Osteoblast (primary cell): ENCODE results near the gene KPNA4. TPM values are rescaled to one million over a fixed set of nuclear protein-coding genes. Genes with fewer than 3 reads are reported as not detected.

Source experiments
- DNase-seq: peaks from one replicate; pipeline ENCODE4 v3.0.0; 2011; ENCODE audit warnings: low spot score, mixed read lengths; ENCODE audit not compliant: insufficient read length; ENCODE audit errors: missing footprints
- H2AFZ ChIP-seq: 2 replicates; pipeline ENCODE4 v1.6.0; 2011; ENCODE audit warnings: mild to moderate bottlenecking, low read length
- H3K27ac ChIP-seq: 2 replicates; pipeline ENCODE4 v1.5.1; 2011; ENCODE audit warnings: mild to moderate bottlenecking, low read depth, low read length, moderate library complexity
- H3K27me3 ChIP-seq: 2 replicates; pipeline ENCODE4 v1.6.0; 2012; ENCODE audit warnings: mild to moderate bottlenecking, control low read depth, inconsistent platforms, low read length, moderate library complexity; ENCODE audit not compliant: insufficient read depth
- H3K36me3 ChIP-seq: 2 replicates; pipeline ENCODE4 v1.5.1; 2011; ENCODE audit warnings: mild to moderate bottlenecking, low read length, control low read depth, moderate library complexity; ENCODE audit not compliant: insufficient read depth
- H3K4me1 ChIP-seq: 2 replicates; pipeline ENCODE4 v1.5.1; 2011; ENCODE audit warnings: mild to moderate bottlenecking, low read length, control low read depth, moderate library complexity; ENCODE audit not compliant: insufficient read depth
- H3K4me2 ChIP-seq: 2 replicates; pipeline ENCODE4 v1.6.0; 2011; ENCODE audit warnings: mild to moderate bottlenecking, low read length; ENCODE audit not compliant: insufficient read depth
- H3K4me3 ChIP-seq: fragments of 200-600 bp; sonication (generic); 3 replicates; pipeline ENCODE4 v1.5.1; 2012; ENCODE audit warnings: mild to moderate bottlenecking, low read length, inconsistent platforms; ENCODE audit not compliant: insufficient read depth
- H3K79me2 ChIP-seq: 2 replicates; pipeline ENCODE4 v1.6.0; 2012; ENCODE audit warnings: mild to moderate bottlenecking, low read length, control low read depth, inconsistent platforms; ENCODE audit not compliant: insufficient read depth
- H3K9me3 ChIP-seq: 2 replicates; pipeline ENCODE4 v1.5.1; 2011; ENCODE audit warnings: low read depth, low read length, control low read depth
- H4K20me1 ChIP-seq: 2 replicates; pipeline ENCODE4 v1.6.0; 2012; ENCODE audit warnings: mild to moderate bottlenecking, low read length, control low read depth; ENCODE audit not compliant: insufficient read depth
- CTCF ChIP-seq: IDR thresholded peaks from 2 replicates; pipeline ENCODE4 v1.5.1; 2011; ENCODE audit warnings: mild to moderate bottlenecking, low read depth, low read length, moderate library complexity; ENCODE audit errors: extremely low read depth
- total RNA-seq: library from RNA; depleted of rRNA; stranded (reverse); fragments of >200 nt; gene quantifications from 2 replicates; pipeline ENCODE4 v1.2.3, GENCODE V29; 2012

The KPNA4 gene
- total RNA-seq, 1 donor, result 40.9 TPM

- H3K4me2 ChIP-seq, result no peak overlapping the region
- H3K27me3 ChIP-seq, result no peaks in the 10 kb centered on the region
- peaks cover 7% of the 10 kb centered on the region for H3K4me1 ChIP-seq
- H2AFZ ChIP-seq, result no peak overlapping the region
- H4K20me1 ChIP-seq, result no peaks in the 10 kb centered on the region
- no peak overlapping the region for H3K27ac ChIP-seq
- H3K36me3 ChIP-seq, result no peaks in the 10 kb centered on the region
- DNase-seq, result no peak
- H3K79me2 ChIP-seq, result no peaks in the 10 kb centered on the region
- TF ChIP-seq CTCF, result no peak
- H3K9me3 ChIP-seq, result no peaks in the 10 kb centered on the region
- H3K4me3 ChIP-seq, result no peak overlapping the region
Measured at GRCh38 chr3:160490166-160490565, 75.2 kb downstream of the KPNA4 start.

GRCh38 chr3:160486459-160486869 lies 78.9 kb downstream of the KPNA4 start:
- H3K27ac ChIP-seq, result no peak overlapping the region
- H3K27me3 ChIP-seq, result no peaks in the 10 kb centered on the region
- no peaks in the 10 kb centered on the region for H3K36me3 ChIP-seq
- no peak overlapping the region for H3K4me3 ChIP-seq
- no peaks in the 10 kb centered on the region for H3K79me2 ChIP-seq
- TF ChIP-seq CTCF, result peak; percentile 66
- H3K4me1 ChIP-seq, result peaks cover 8% of the 10 kb centered on the region
- H4K20me1 ChIP-seq, result no peaks in the 10 kb centered on the region
- H2AFZ ChIP-seq, result no peak overlapping the region
- no peak overlapping the region for H3K4me2 ChIP-seq
- DNase-seq, result no peak
- H3K9me3 ChIP-seq, result no peaks in the 10 kb centered on the region

GRCh38 chr3:160482796-160483195 lies 82.6 kb downstream of the KPNA4 start:
- no peaks in the 10 kb centered on the region for H3K9me3 ChIP-seq
- no peaks in the 10 kb centered on the region for H3K79me2 ChIP-seq
- no peak overlapping the region for H3K4me3 ChIP-seq
- no peak overlapping the region for H2AFZ ChIP-seq
- peaks cover 24% of the 10 kb centered on the region for H3K4me1 ChIP-seq
- H3K27ac ChIP-seq, result no peak overlapping the region
- H3K27me3 ChIP-seq, result no peaks in the 10 kb centered on the region
- no peak for TF ChIP-seq CTCF
- H4K20me1 ChIP-seq, result no peaks in the 10 kb centered on the region
- DNase-seq, result no peak
- no peak overlapping the region for H3K4me2 ChIP-seq
- no peaks in the 10 kb centered on the region for H3K36me3 ChIP-seq

GRCh38 chr3:160481856-160482255 lies 83.5 kb downstream of the KPNA4 start:
- TF ChIP-seq CTCF, result no peak
- Histone ChIP-seq H4K20me1 (no peaks in the 10 kb centered on the region), H3K27me3 (no peaks in the 10 kb centered on the region), H3K36me3 (no peaks in the 10 kb centered on the region), H3K79me2 (no peaks in the 10 kb centered on the region), H3K4me3 (no peak overlapping the region), H2AFZ (no peak overlapping the region), H3K9me3 (no peaks in the 10 kb centered on the region), H3K4me2 (no peak overlapping the region), H3K27ac (no peak overlapping the region), H3K4me1 (peaks cover 31% of the 10 kb centered on the region)
- no peak for DNase-seq
